ENCODE data around the gene RBM28.

The RBM28 gene, protein sequence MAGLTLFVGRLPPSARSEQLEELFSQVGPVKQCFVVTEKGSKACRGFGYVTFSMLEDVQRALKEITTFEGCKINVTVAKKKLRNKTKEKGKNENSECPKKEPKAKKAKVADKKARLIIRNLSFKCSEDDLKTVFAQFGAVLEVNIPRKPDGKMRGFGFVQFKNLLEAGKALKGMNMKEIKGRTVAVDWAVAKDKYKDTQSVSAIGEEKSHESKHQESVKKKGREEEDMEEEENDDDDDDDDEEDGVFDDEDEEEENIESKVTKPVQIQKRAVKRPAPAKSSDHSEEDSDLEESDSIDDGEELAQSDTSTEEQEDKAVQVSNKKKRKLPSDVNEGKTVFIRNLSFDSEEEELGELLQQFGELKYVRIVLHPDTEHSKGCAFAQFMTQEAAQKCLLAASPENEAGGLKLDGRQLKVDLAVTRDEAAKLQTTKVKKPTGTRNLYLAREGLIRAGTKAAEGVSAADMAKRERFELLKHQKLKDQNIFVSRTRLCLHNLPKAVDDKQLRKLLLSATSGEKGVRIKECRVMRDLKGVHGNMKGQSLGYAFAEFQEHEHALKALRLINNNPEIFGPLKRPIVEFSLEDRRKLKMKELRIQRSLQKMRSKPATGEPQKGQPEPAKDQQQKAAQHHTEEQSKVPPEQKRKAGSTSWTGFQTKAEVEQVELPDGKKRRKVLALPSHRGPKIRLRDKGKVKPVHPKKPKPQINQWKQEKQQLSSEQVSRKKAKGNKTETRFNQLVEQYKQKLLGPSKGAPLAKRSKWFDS

DNA sequence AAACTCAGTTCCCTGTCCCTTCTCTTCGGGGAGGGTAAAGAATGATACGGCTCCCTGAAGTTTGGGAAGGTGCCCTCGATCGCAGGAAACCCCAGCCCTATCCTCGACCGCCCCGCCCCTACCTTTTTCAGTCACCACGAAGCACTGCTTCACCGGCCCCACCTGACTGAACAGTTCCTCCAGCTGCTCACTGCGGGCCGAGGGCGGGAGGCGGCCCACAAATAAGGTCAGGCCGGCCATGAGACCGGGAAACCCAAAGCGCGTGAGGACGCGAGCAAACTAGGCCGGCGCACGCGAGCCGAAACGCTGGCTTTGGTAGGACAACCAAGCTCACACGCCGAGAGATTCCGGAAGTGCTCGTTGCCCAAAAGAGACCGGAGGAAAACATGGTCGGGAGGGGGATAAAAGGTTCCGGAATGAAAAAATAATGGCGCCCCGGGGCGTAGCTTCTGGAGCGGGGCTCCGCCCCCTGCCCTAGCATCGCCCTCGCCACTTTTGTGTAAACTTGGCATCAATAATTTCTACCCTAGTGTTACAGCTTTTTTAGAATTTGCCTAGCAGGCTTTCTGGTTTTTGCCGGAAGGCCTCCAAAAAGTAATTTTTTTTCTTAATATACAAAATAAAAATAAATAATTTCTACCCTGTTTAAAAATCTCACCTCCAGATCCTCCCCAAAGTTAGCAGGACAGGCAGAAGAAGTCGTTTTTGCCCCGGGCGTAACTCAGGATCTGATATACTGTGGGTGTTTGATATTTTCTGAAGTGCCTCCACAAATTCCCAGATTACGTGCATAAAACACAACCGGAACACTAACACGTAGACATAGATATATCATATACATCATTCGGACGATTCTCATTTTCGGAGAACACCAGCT lies at the start of gene RBM28:
Gene RBM28 (minus strand): TSS at position 355 of the 877 bp plus-strand sequence. CDS start 115 bp downstream, at position 240.
- peak; percentile 66 to 73 for DNase-seq (ENCODE audit: low read depth in 2 of 2)

DNA sequence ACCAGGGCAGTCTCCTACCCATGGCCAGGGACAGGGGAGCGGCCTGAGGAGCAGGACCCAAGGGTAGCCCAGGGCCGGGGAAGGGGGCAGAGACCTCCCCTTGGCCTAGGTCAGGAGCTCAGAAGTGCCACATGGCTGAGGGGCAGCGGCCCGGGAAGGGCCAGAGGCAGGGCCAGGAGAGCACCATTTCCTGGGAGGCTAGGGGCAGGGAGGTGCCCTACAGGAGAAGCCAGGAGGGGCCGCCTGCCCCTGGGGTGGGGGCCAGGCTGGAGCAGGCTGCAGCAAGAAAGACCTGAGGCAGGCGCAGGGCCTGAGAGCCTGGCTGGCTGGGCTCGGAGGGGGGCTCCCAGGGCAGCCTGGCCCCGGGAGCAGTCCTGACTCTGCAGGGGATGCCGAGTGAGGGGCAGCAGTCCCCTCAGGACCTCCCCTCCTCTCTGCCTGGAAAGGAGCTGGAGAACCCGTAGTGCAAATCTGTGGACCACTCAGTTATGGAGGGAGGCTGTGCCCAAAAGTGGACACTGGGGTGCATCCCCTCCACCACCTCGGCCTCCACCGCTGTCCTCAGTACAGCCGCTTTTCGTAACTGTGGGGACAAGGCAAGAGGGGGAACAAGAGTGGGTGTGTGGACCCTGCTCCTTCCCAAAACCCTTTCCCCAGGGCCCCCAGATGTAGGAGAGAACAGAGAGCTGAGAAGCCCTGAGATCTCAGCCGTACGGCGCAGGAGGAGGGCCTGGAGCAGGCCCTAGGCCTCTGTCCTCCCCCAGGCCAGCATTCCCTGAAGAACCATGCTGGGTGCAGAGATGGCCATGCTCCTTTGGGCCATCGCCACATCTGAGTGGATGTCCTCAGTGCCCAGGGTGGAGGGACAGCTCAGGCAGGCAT lies 49.0 kb upstream of the RBM28 start:
- DNase-seq (ENCODE audit: low read depth in 2 of 2), result no peak

DNA sequence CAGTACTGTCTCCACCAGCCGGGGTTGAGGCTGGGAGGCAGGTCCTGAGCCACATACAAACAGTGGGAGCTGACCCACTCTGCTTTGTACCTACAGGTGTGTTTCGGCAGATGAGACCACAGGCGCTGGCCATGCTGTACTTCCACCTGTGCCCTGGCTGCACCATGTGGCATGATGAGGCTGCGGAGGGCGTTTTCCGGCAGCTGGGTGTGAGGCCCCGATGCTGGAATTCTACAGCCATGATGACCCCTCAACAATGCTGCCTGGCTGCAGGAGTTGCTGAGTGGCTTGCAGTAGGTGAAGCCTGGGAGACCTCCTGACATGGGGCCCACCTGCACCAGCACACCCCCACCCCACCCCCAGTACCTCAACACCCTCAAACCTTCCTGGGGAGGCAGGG lies 48.1 kb upstream of the RBM28 start:
- no peak for DNase-seq (ENCODE audit: low read depth in 2 of 2)

DNA sequence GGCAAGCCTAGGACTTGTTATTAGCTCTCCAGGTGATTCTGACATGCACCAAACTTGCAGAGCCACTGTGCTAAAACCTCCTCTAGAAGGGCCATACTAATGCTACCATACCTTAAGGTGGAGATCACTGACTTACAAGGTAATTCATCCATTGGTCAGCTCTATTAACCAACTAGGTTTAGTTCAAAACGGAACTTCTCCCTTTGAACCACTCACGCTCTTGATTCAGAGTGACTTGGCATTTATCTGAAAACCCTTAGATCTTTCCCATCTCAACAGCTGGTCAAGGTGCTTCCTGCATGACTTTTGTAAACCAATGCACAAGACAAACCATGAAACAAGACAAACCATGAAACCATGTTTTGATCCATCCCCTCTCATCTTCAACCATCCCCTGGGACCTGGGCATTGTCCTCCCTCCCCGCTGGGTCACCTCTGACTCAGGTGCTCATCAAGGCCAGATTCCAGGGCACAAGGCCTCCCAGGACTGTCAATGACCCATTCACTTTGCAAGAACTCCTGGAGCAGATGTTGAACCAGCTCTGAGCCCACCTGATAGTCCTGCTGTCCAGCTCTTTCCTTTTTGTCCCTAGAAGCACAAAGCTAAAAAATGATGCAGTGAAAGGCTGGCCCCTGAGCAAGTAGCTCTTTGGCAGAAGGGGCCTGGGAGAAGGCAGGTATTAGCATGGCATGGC lies 47.3 kb upstream of the RBM28 start:
- no peak for DNase-seq (ENCODE audit: low read depth in 2 of 2)

- no peak for DNase-seq (ENCODE audit: low read depth in 2 of 2)
These were observed 46.1 kb upstream of the RBM28 start for GRCh38 chr7:128389618-128390329.

DNA sequence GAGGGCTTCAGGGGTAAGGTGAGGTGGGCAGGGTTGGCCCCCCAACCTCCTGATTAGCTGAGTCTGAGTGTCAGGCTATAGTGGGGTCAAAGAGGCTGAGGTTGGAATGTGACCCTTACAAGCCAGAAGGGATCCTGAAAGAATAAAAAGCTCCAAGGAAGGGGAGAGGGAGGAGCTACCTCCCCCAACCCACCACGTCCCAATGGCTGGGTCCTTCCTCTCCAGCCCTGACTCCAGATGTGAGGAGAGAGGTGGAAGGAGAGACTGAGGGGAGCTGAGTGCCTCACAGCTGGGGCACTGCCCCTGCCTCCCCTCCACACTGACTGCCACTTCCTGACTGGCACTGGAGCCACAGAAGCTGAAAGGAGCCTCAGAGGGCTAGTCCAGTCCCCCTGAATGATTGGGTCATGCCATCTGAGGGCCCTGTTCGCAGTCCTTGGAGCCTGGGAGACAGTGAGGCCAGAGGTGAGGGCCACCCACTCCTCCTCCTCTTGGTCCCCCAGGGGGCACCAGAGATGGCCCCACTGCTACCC lies 45.4 kb upstream of the RBM28 start:
- DNase-seq (ENCODE audit: low read depth in 2 of 2), result no peak

DNA sequence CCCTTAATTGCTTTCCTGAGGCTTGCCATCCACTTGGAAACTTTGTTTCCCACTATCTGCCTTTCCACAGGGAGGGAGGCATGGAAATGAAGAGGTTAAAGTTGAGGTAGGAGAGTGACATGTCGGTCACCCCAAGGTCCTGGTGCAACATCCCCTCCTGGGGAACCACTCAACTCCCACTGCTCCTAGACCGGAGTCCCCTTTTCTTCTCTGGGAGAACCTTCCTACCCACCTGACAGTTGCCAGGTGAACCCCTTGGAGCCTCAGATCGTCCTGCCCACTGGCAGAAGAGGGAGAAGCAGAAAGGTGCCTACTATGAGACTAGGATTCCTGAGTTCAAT lies 44.4 kb upstream of the RBM28 start:
- DNase-seq (ENCODE audit: low read depth in 2 of 2), result no peak

DNA sequence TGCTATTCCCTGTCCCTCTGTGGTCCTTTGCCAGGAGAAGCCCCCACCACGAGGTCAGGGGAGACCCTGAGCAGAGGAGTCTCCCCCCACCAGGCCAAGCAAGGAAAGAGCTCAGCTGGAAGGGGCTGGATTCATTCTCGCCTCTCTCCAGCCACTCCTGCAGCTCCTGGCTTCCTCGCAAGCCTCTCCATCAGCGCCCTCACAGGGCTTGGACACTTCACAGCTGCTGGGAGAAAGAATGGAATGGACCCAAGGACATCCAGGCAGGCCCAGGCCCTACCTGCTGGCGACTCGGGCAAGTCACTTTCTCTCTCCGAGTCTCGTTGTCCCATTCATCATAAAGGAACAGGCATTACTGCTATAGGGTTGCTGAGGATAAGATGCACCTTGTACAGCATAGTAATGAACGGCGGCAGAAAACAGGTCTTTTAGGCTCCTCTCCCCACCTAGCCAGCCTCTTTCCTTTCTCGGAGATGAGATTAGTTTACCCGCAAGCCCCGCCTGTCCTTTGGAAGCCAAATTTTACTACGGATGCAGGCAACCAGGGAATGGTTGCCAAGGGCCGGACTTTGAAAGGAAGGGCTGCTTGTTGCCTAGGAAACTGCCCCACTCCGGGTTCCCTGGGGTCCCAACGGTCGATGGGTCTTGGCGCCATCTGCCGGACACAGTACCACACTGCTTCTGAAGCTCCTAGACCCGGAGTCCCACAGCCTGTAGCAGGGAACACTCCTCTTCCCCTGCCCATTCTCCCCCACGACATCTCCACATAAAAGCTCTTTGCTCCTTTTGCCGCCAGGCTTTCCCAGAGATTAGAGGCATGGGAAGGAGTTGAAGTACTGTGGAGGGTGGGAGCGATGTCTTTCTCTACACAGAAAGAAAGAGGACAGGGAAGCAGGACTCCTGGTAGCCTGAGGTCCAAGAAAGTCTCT lies 43.8 kb upstream of the RBM28 start:
- peak; percentile 57 to 60 for DNase-seq (ENCODE audit: low read depth in 2 of 2)

GRCh38 chr7:128385988-128386925 lies 42.5 kb upstream of the RBM28 start:
- no peak for DNase-seq (ENCODE audit: low read depth in 2 of 2)

DNA sequence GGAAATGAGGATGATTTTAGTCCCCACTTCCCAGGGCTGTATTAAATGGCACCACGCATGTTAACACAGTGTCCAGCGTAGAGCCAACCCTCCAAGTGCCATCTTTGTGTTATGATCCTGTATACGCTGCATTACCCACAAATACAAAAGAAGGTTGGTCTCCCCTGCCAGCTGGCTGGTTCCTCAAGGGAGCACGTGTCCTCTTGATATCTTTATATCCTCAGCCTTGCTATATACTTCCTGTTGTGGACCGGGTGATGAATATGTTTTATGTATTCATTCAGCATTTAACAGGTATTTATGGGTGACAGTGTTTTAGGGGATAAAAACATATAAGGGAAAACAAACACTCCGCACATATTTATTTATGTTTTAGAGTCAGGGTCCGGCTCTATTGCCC lies 41.0 kb upstream of the RBM28 start:
- DNase-seq (ENCODE audit: low read depth in 2 of 2), result no peak

- DNase-seq (ENCODE audit: low read depth in 2 of 2), result no peak
These were observed 40.1 kb upstream of the RBM28 start for GRCh38 chr7:128383776-128384175.

- no peak for DNase-seq (ENCODE audit: low read depth in 2 of 2)
These were observed 37.6 kb upstream of the RBM28 start for GRCh38 chr7:128381161-128381821.

GRCh38 chr7:128380483-128381106 lies 36.9 kb upstream of the RBM28 start:
- DNase-seq (ENCODE audit: low read depth in 2 of 2), result no peak

DNA sequence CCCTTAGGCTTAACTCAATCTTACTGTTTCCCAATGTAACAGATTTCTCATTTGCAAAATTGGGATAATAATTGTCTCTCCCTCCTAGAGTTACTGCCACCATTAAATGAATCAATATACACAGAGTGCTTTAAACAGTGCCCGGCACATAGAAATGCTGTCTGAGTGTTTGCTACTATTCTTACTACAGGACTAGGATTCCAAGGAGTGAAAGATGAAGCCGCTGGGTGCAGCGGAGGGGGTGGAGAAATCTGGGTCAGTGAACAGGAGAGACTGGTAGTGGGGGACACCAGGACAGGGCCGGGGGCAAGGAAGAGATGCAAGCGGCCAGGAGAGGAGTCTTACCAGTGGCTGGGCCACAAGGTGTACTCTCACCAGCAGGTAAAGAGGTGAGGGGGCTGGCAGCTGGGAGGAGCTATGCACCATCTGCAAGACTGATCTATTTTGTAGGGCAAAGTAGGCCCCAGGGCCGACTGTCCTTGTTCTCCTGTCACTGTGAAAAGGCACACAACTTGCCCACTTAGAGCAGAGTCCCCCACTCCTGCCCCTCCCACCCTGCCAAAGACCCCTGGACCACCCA lies 36.3 kb upstream of the RBM28 start:
- no peak for DNase-seq (ENCODE audit: low read depth in 2 of 2)

- DNase-seq (ENCODE audit: low read depth in 2 of 2), result no peak
These were observed 34.9 kb upstream of the RBM28 start for GRCh38 chr7:128378637-128379036.

DNA sequence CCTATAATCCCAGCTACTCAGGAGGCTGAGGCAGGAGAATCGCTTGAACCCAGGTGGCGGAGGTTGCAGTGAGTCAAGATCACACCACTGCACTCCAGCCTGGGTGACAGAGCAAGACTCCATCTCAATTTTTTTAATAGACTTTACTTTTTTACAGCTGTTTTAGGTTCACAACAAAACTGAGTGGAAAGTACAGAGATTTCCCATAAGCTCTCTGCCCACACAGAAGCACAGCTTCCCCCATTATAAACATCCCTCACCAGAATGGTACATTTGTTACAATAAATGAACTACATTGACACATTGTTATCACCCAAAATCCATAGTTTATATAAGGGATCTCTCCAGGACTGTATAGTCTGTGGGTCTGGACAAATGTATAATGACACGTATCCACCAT lies 32.4 kb upstream of the RBM28 start:
- DNase-seq (ENCODE audit: low read depth in 2 of 2), result no peak

Measured in stimulated activated CD8-positive, alpha-beta memory T cell treated with anti-CD3 and anti-CD28 coated beads, Interleukin-2, amount 100 ng/mL, for 48 hours (primary cell).